ENCODE measurements around the gene SLC12A9.

- TF ChIP-seq CTCF (IDR thresholded peaks at IDR 0.05; ENCODE audit: borderline replicate concordance, extremely low read depth, low read length, poor library complexity, severe bottlenecking) (no peak), EZH2 (IDR thresholded peaks at IDR 0.05; ENCODE audit: borderline replicate concordance, low read depth, low read length, severe bottlenecking) (no peak)
Observed at GRCh38 chr7:100847360-100847759, 5.2 kb upstream of the SLC12A9 start.

Data from DND-41 (cell line).